Adrenal gland (tissue), 5 donors: ENCODE results near the gene GPR149.

Experiments
- POLR2A ChIP-seq, 2 donors: fragments of 450-650 bp; IDR thresholded peaks; one replicate each; pipeline ENCODE4 v1.6.1; 2017; ENCODE audit warnings: antibody characterized with exemption in 2 of 2, mild to moderate bottlenecking in 2 of 2, moderate library complexity in 1 of 2
- TF ChIP-seq, protein P1 (sequence below), 6 experiments: fragments of 450-650 bp in 4 of 6; fragments of 200-600 bp in 2 of 6; sonication (generic) in 1 of 6; IDR thresholded peaks; 1 replicate in 5 of 6; 2 replicates in 1 of 6; pipeline versions ENCODE4 v1.5.1 to v1.8.0; 2016 to 2021; ENCODE audit warnings: antibody characterized with exemption in 6 of 6, mild to moderate bottlenecking in 2 of 6, moderate library complexity in 1 of 6
- donor health status: DM: no; HTN: no; CAD: no.

DNA sequence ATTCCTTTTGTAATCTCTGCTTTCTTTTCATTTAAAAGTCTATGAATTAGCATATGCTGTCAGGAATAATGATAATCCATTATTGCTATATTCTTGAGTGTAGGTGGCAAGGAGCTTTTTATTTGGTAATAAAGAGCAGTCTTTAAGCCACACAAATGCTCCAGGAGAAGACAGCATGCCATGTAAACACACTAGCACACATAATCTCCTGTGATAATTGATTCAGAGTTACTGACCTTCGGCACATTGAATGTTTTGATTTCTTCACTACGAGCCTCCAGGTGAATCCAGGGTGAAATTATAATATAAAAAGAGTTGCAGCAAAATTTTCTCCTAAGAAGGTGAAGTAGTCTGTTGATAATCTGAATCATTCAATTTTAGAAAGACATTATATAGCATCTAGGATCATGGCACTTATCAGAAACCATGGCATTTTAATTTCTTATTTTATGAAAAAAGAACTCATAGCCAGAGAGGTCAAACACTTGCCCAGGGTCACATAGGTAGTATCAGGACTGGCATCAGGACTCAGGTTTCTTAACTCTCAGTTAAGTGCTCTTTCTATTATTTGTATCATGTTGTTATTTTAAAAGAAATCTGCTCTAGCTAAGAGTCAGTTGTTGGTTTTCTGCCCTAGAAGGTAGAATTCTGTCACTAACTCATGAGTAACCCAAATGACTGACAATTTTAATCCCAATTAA lies 84.4 kb downstream of the GPR149 start:
- TF ChIP-seq, protein P1, sequence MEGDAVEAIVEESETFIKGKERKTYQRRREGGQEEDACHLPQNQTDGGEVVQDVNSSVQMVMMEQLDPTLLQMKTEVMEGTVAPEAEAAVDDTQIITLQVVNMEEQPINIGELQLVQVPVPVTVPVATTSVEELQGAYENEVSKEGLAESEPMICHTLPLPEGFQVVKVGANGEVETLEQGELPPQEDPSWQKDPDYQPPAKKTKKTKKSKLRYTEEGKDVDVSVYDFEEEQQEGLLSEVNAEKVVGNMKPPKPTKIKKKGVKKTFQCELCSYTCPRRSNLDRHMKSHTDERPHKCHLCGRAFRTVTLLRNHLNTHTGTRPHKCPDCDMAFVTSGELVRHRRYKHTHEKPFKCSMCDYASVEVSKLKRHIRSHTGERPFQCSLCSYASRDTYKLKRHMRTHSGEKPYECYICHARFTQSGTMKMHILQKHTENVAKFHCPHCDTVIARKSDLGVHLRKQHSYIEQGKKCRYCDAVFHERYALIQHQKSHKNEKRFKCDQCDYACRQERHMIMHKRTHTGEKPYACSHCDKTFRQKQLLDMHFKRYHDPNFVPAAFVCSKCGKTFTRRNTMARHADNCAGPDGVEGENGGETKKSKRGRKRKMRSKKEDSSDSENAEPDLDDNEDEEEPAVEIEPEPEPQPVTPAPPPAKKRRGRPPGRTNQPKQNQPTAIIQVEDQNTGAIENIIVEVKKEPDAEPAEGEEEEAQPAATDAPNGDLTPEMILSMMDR (IDR thresholded peaks at IDR 0.05), result no peak
- no peak for TF ChIP-seq POLR2A (IDR thresholded peaks at IDR 0.05)
